ENCODE measurements around the gene ROCK1. TPM values are rescaled to one million over a fixed set of nuclear protein-coding genes. Genes with fewer than 3 reads are reported as not detected.

The ROCK1 gene
- total RNA-seq, 2 donors from 2014 or later: 68.1 to 74.9 TPM

DNA sequence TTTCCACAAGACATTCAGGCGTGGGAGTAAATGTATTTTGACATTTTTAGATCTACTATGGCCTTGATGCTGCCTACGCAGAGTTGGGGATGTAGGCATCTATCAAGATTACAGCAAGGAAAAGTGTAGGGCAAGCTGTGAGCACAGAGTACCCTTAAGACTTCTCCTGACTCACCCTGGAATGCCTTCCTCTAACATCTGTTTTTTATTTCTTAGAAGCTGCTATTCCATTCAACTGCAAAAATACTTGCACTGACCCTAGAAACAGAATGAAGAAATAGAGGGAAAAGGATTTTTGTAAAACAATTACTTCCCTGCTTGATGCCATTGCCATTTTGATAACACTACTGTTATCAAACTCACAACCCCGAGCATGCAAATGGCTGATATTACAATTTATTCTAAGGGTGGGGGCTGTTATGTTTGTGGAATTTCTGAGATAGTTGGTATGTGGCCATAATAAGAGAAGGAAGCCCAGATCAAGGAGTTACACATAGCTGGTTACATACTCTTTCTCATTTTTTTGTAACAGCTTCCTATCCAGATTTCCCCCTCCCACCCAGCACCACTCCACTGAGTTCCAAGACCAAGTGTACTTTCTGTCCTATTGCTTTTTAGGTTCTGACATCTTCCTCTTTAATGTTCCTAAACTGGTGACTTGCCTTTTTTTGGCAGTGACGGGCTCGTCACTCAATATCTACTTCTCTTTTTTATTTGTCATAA lies 6.0 kb upstream of the ROCK1 start:
- Mint-ChIP-seq H3K36me3 (no peaks in the 10 kb centered on the region), H3K27ac (no peak overlapping the region), H3K4me1 (ENCODE audit: low read depth in 2 of 2) (no peaks in the 10 kb centered on the region), H3K4me3 (no peak overlapping the region), H3K9me3 (no peaks in the 10 kb centered on the region), H3K27me3 (peaks cover 8 to 18% of the 10 kb centered on the region in 2 donors)
- no peak for ATAC-seq
- no peak for DNase-seq (ENCODE audit: low spot score)

DNA sequence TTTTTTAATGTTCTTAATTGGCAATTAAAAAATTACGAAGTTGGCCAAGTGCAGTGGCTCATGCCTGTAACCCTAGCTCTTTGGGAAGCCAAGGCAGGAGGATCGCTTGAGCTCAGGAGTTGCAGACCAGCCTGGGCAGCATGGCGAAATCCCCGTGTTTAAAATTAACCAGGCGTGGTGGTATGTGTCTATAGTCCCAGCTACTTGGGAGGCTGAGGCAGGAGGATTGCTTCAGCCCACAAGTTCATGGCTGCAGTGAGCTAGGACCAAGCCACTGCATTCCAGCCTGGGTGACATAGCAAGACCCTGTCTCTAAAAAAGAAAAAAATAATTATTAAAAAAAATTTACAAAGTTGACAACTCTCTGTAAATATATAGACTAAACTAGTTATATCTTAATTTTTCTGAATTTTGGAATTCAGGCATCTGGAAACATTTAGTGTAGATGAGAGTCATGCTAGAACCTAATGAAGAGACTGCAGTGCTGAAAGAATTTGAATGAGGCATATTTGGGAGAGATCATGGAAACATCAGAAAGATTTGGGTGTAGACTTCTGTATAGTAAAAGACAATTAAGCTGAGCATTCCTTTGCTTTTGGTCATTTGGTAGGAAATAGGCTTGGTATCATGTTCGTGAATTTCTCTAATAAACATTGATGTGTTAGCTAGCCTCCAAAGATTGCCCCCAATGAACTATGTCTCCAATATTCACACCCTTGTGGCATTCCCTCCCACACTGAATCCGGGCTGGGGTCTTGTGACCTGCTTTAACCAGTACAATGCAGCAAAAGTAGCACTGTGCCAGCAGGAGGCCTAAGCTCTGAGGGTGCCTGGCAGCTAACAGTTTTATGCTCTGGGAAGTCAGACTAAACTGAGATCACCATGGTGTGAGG lies 4.2 kb upstream of the ROCK1 start:
- DNase-seq (ENCODE audit: low spot score) (no peak), ATAC-seq (no peak)
- Mint-ChIP-seq H3K4me3 (no peak overlapping the region), H3K9me3 (no peaks in the 10 kb centered on the region), H3K4me1 (ENCODE audit: low read depth in 2 of 2) (peaks cover 3 to 5% of the 10 kb centered on the region in 2 donors), H3K27ac (no peak overlapping the region), H3K36me3 (peaks cover under 1% of the 10 kb centered on the region), H3K27me3 (peaks cover 8 to 18% of the 10 kb centered on the region in 2 donors)

DNA sequence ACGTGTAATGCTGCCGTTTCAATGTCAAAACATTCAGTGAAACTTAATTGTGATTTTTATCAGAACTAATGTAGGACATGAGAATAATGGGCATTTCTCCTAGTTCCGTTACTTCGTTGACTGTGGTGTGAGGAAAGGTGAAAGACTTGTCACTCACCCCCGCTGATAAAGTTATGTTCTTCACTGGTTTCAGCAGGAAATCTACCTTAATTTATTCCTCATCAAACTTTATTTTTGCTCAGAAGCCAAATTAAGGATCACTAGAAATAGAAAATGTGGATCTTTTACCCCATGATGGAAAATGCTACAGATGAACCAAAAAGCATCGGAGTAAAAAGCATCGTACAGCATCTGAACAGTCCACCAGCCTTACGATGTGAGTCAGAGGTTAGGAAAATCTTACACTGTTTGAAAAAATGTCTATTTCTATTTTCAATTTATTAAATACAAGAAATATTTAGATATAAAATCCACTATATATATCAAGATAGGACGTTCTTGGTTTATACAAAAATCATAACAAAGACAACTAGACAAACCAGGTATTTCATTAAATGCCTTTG lies 1.0 kb upstream of the ROCK1 start:
- peaks cover 6% of the 10 kb centered on the region in 2 donors for H3K4me1 Mint-ChIP-seq (ENCODE audit: low read depth in 2 of 2)
- H3K36me3 Mint-ChIP-seq: peaks cover 5% of the 10 kb centered on the region
- H3K4me3 Mint-ChIP-seq: no peak overlapping the region
- H3K9me3 Mint-ChIP-seq: no peaks in the 10 kb centered on the region
- no peak for DNase-seq (ENCODE audit: low spot score)
- H3K27ac Mint-ChIP-seq: peak overlapping the region; percentile 75 to 92
- no peak for ATAC-seq
- no peaks in the 10 kb centered on the region for H3K27me3 Mint-ChIP-seq

GRCh38 chr18:21112140-21112473 lies 494 bp upstream of the ROCK1 start:
- Mint-ChIP-seq H3K9me3 (no peaks in the 10 kb centered on the region), H3K36me3 (peaks cover 5% of the 10 kb centered on the region), H3K4me3 (no peak overlapping the region), H3K27ac (peak overlapping the region; percentile 75 to 92), H3K27me3 (no peaks in the 10 kb centered on the region), H3K4me1 (ENCODE audit: low read depth in 2 of 2) (peaks cover 11 to 12% of the 10 kb centered on the region in 2 donors)
- DNase-seq (ENCODE audit: low spot score): peak; percentile 68
- peak in 1 of 2 donors; percentile 34 for ATAC-seq

GRCh38 chr18:21110713-21111345 lies 784 bp downstream of the ROCK1 start:
- peak overlapping the region; percentile 75 to 92 for H3K27ac Mint-ChIP-seq
- ATAC-seq: peak; percentile 4 to 41
- H3K9me3 Mint-ChIP-seq: no peaks in the 10 kb centered on the region
- H3K27me3 Mint-ChIP-seq: no peaks in the 10 kb centered on the region
- H3K36me3 Mint-ChIP-seq: peaks cover 5% of the 10 kb centered on the region
- peaks cover 22 to 24% of the 10 kb centered on the region in 2 donors for H3K4me1 Mint-ChIP-seq (ENCODE audit: low read depth in 2 of 2)
- peak; percentile 74 for DNase-seq (ENCODE audit: low spot score)
- no peak overlapping the region for H3K4me3 Mint-ChIP-seq

GRCh38 chr18:21109936-21110712 lies 1.5 kb downstream of the ROCK1 start:
- no peak for DNase-seq (ENCODE audit: low spot score)
- Mint-ChIP-seq H3K27me3 (no peaks in the 10 kb centered on the region), H3K4me1 (ENCODE audit: low read depth in 2 of 2) (peaks cover 29 to 31% of the 10 kb centered on the region in 2 donors), H3K4me3 (no peak overlapping the region), H3K9me3 (no peaks in the 10 kb centered on the region), H3K36me3 (peaks cover 5% of the 10 kb centered on the region), H3K27ac (peak overlapping the region; percentile 75 to 92)
- ATAC-seq: no peak

DNA sequence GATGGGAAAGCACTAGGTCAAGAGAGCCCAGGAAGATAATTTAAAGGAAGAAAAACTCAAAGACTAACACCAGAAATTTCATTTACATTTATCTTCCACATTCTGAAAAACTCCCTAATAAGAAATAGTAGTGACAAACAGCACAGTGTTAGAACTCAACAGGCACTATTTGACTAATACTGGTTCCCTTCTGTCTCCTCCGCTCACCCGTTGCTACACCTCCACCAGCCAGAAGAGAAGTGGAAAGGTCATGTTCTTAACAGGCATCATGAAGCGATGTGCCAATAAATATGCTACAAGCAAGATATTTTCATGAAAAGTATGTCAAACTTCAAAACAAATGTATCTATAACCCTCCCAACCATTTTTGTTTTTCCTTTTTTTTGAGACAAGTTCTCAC lies 5.7 kb downstream of the ROCK1 start:
- ATAC-seq (no peak), DNase-seq (ENCODE audit: low spot score) (no peak)
- Mint-ChIP-seq H3K27me3 (no peaks in the 10 kb centered on the region), H3K9me3 (no peaks in the 10 kb centered on the region), H3K36me3 (peaks cover 5% of the 10 kb centered on the region), H3K4me3 (peak overlapping the region; percentile 32), H3K4me1 (ENCODE audit: low read depth in 2 of 2) (peaks cover 44 to 48% of the 10 kb centered on the region in 2 donors), H3K27ac (peak overlapping the region in 1 of 2 donors; percentile 3)

GRCh38 chr18:21101172-21101571 lies 10.4 kb downstream of the ROCK1 start:
- Mint-ChIP-seq H3K27ac (peak overlapping the region in 1 of 2 donors; percentile 2), H3K9me3 (no peaks in the 10 kb centered on the region), H3K4me1 (ENCODE audit: low read depth in 2 of 2) (peaks cover 65 to 70% of the 10 kb centered on the region in 2 donors), H3K4me3 (no peak overlapping the region), H3K36me3 (no peaks in the 10 kb centered on the region), H3K27me3 (no peaks in the 10 kb centered on the region)
- DNase-seq (ENCODE audit: low spot score): no peak
- no peak for ATAC-seq

DNA sequence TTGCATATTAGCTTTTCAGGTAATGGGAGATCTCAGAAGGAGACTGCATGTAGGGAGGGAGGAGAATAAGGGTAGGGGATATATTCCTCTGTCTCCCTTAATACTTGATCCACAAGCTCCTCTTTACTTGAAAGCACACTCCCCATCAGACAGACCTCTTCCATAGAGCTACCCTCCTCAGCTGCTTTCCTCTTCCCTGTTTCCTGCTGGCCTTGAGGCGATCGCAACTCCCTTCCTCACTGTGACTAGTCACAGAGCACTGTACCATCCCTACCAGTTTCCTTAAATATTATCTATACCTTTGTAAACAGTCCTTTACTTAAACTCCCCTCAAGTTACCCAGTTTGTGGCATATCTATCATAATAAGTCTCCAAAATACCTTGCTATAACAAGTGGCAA lies 10.9 kb downstream of the ROCK1 start:
- no peak for DNase-seq (ENCODE audit: low spot score)
- Mint-ChIP-seq H3K36me3 (no peaks in the 10 kb centered on the region), H3K27ac (peak overlapping the region in 1 of 2 donors; percentile 2), H3K4me3 (no peak overlapping the region), H3K4me1 (ENCODE audit: low read depth in 2 of 2) (peaks cover 60 to 66% of the 10 kb centered on the region in 2 donors), H3K27me3 (no peaks in the 10 kb centered on the region), H3K9me3 (no peaks in the 10 kb centered on the region)
- no peak for ATAC-seq

- Mint-ChIP-seq H3K4me1 (ENCODE audit: low read depth in 2 of 2) (peaks cover 59 to 66% of the 10 kb centered on the region in 2 donors), H3K36me3 (no peaks in the 10 kb centered on the region), H3K27ac (no peak overlapping the region), H3K27me3 (no peaks in the 10 kb centered on the region), H3K9me3 (no peaks in the 10 kb centered on the region), H3K4me3 (no peak overlapping the region)
- DNase-seq (ENCODE audit: low spot score) (no peak), ATAC-seq (no peak)
Observed at GRCh38 chr18:21100146-21100545, 11.5 kb downstream of the ROCK1 start.

DNA sequence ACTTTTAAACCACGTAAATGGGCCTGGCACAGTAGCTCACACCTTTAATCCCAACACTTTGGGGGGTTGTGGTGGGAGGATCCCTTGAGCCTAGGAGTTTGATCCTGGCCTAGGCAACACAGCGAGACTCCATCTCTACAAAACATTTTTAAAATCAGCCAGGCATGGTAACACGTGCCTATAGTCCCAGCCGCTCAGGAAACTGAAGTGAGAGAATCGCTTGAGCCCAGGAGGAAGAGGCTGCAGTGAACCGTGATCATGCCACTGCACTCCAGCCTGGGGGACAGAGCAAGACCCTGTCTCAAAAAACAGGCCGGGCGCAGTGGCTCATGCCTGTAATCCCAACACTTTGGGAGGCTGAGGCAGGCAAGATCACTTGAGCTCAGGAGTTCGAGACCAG lies 12.2 kb downstream of the ROCK1 start:
- no peak for DNase-seq (ENCODE audit: low spot score)
- Mint-ChIP-seq H3K4me1 (ENCODE audit: low read depth in 2 of 2) (peaks cover 56 to 62% of the 10 kb centered on the region in 2 donors), H3K36me3 (no peaks in the 10 kb centered on the region), H3K27me3 (no peaks in the 10 kb centered on the region), H3K4me3 (no peak overlapping the region), H3K27ac (no peak overlapping the region), H3K9me3 (no peaks in the 10 kb centered on the region)
- ATAC-seq: no peak

- Mint-ChIP-seq H3K36me3 (no peaks in the 10 kb centered on the region), H3K27me3 (no peaks in the 10 kb centered on the region), H3K9me3 (no peaks in the 10 kb centered on the region), H3K4me1 (ENCODE audit: low read depth in 2 of 2) (peaks cover 54 to 64% of the 10 kb centered on the region in 2 donors), H3K4me3 (peak overlapping the region; percentile 11), H3K27ac (peak overlapping the region in 1 of 2 donors; percentile 1)
- DNase-seq (ENCODE audit: low spot score): no peak
- no peak for ATAC-seq
Observed at GRCh38 chr18:21096760-21097159, 14.9 kb downstream of the ROCK1 start.

DNA sequence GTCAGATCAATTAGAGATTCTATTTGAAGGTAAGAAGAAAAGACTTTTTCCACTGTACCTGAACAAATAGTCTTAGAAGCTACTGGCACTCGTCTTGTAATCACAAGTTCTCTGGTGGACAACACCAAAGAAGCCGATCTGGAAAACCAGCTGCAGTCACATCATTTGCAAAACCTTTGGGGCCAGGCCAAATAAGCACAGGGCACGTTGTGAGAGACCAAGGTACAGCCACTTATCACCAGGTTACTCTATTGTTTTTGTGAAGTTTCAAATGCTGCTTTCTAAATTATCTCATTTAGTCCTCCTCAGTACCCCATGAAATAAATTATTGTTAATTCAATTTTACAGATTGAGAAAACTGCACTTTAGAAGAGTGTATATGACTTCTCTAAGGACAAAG lies 18.5 kb downstream of the ROCK1 start:
- ATAC-seq (no peak), DNase-seq (ENCODE audit: low spot score) (no peak)
- H3K9me3 Mint-ChIP-seq: no peaks in the 10 kb centered on the region
- H3K36me3 Mint-ChIP-seq: no peaks in the 10 kb centered on the region
- peaks cover 46 to 58% of the 10 kb centered on the region in 2 donors for H3K4me1 Mint-ChIP-seq (ENCODE audit: low read depth in 2 of 2)
- H3K27ac Mint-ChIP-seq: no peak overlapping the region
- no peak overlapping the region for H3K4me3 Mint-ChIP-seq
- H3K27me3 Mint-ChIP-seq: no peaks in the 10 kb centered on the region

Data from natural killer cell treated with Interleukin-12 subunit alpha and Interleukin-12 subunit beta and Interleukin-15 and Interleukin-18, amount 100 ng/mL, for 72 hours (primary cell).